ENCODE data around the gene FAS. TPM values are rescaled to one million over a fixed set of nuclear protein-coding genes. Genes with fewer than 3 reads are reported as not detected.

The FAS gene
- total RNA-seq, 2 experiments from 2014 or later = 23.8 to 28.2 TPM

GRCh38 chr10:88971221-88972061, 19.2 kb upstream of the FAS start:
- ATAC-seq (ENCODE audit: poor library complexity) (no peak), DNase-seq (no peak)
- no peaks in the 10 kb centered on the region for H3K9me3 Mint-ChIP-seq
- no peaks in the 10 kb centered on the region for H3K36me3 ChIP-seq (ENCODE audit: insufficient read depth, low read length)
- H3K27ac Mint-ChIP-seq = no peak overlapping the region
- H3K4me3 Mint-ChIP-seq = no peak overlapping the region
- TF ChIP-seq, protein P1, sequence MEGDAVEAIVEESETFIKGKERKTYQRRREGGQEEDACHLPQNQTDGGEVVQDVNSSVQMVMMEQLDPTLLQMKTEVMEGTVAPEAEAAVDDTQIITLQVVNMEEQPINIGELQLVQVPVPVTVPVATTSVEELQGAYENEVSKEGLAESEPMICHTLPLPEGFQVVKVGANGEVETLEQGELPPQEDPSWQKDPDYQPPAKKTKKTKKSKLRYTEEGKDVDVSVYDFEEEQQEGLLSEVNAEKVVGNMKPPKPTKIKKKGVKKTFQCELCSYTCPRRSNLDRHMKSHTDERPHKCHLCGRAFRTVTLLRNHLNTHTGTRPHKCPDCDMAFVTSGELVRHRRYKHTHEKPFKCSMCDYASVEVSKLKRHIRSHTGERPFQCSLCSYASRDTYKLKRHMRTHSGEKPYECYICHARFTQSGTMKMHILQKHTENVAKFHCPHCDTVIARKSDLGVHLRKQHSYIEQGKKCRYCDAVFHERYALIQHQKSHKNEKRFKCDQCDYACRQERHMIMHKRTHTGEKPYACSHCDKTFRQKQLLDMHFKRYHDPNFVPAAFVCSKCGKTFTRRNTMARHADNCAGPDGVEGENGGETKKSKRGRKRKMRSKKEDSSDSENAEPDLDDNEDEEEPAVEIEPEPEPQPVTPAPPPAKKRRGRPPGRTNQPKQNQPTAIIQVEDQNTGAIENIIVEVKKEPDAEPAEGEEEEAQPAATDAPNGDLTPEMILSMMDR (IDR thresholded peaks at IDR 0.05) = no peak
- H3K27ac ChIP-seq (ENCODE audit: low read depth in 1 of 2, low read length in 2 of 2) = no peak overlapping the region
- no peaks in the 10 kb centered on the region for H3K9me3 ChIP-seq (ENCODE audit: control insufficient read depth in 1 of 2, insufficient read depth in 1 of 2, low read length in 2 of 2)
- H3K36me3 Mint-ChIP-seq (ENCODE audit: low read depth) = peaks cover 4% of the 10 kb centered on the region
- intact Hi-C loops (cut with DNase I, micrococcal nuclease) = no loop called here
- peaks cover 17% of the 10 kb centered on the region for H3K4me1 Mint-ChIP-seq (ENCODE audit: low read depth)
- H3K4me3 ChIP-seq (ENCODE audit: low read length) = no peak overlapping the region
- H3K27me3 ChIP-seq (ENCODE audit: control insufficient read depth in 1 of 2, insufficient read depth in 2 of 2, low read length in 2 of 2) = no peaks in the 10 kb centered on the region
- no peaks in the 10 kb centered on the region for H3K27me3 Mint-ChIP-seq
- POLR2A ChIA-PET = interaction anchor here (1.0 to 1.6 kb wide), 3 partner anchors 11 to 20 kb away, joined by 3 read pairs; no protein-coding TSS in a partner anchor
- CTCF ChIA-PET = interaction anchor here (1.7 kb wide), 1 partner anchor 37 kb away, joined by 6 read pairs; no protein-coding TSS in a partner anchor
- peaks cover 10% of the 10 kb centered on the region for H3K4me1 ChIP-seq (ENCODE audit: insufficient read depth, low read length)

DNA sequence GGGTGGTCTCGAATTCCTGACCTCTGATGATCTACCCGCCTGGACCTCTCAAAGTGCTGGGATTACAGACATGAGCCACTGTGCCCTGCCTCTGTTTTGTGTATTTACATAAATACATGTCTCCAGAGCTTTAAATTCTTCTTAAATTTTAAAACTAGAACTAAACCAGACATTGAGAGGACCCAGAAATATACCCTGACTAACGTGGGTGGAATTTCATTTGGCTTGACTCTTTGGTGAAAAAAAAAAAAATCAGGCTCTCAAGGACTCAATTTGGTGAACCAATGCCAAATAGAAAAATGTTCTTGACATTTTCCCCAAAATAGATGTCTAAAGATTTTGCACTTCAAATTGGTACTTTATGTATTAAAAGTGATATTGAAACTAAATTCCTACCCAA, 16.6 kb upstream of the FAS start:
- CTCF ChIA-PET = interaction anchor here (1.1 to 1.4 kb wide), 3 partner anchors 16 to 41 kb away, joined by 3 to 5 read pairs (median 3); partner anchors contain the start of gene FAS
- no peaks in the 10 kb centered on the region for H3K9me3 Mint-ChIP-seq
- ATAC-seq (ENCODE audit: poor library complexity) = no peak
- Histone ChIP-seq H3K4me3 (ENCODE audit: low read length) (no peak overlapping the region), H3K27me3 (ENCODE audit: control insufficient read depth in 1 of 2, insufficient read depth in 2 of 2, low read length in 2 of 2) (no peaks in the 10 kb centered on the region), H3K9me3 (ENCODE audit: control insufficient read depth in 1 of 2, insufficient read depth in 1 of 2, low read length in 2 of 2) (no peaks in the 10 kb centered on the region), H3K4me1 (ENCODE audit: insufficient read depth, low read length) (peaks cover 10% of the 10 kb centered on the region), H3K27ac (ENCODE audit: low read depth in 1 of 2, low read length in 2 of 2) (no peak overlapping the region), H3K36me3 (ENCODE audit: insufficient read depth, low read length) (no peaks in the 10 kb centered on the region)
- POLR2A ChIA-PET = interaction anchor here (0.7 to 4.3 kb wide), 2 partner anchors 17 to 277 kb away, joined by 3 to 25 read pairs; partner anchors contain the start of genes FAS and LIPA
- no peaks in the 10 kb centered on the region for H3K27me3 Mint-ChIP-seq
- peaks cover 17% of the 10 kb centered on the region for H3K4me1 Mint-ChIP-seq (ENCODE audit: low read depth)
- peak overlapping the region; percentile 87 for H3K27ac Mint-ChIP-seq
- no peak for DNase-seq
- TF ChIP-seq, protein P1 (IDR thresholded peaks at IDR 0.05) = no peak
- peaks cover 4% of the 10 kb centered on the region for H3K36me3 Mint-ChIP-seq (ENCODE audit: low read depth)
- peak overlapping the region; percentile 98 for H3K4me3 Mint-ChIP-seq
- intact Hi-C loops (cut with DNase I, micrococcal nuclease) = loop anchor here in 1 of 2 experiments (2.0 kb wide), 1 partner anchor 17 kb away; the partner anchor contains the start of gene FAS

GRCh38 chr10:88974446-88975376, 15.9 kb upstream of the FAS start:
- H3K36me3 ChIP-seq (ENCODE audit: insufficient read depth, low read length) = no peaks in the 10 kb centered on the region
- peak overlapping the region; percentile 87 for H3K27ac Mint-ChIP-seq
- no peaks in the 10 kb centered on the region for H3K9me3 Mint-ChIP-seq
- peaks cover 12% of the 10 kb centered on the region for H3K4me1 ChIP-seq (ENCODE audit: insufficient read depth, low read length)
- ATAC-seq (ENCODE audit: poor library complexity) (peak; percentile 76), DNase-seq (peak in 3 of 14 experiments; percentile 53 to 59 (median 57))
- intact Hi-C loops (cut with DNase I, micrococcal nuclease) = loop anchor here in 1 of 2 experiments (2.0 kb wide), 1 partner anchor 16 kb away; the partner anchor contains the start of gene FAS
- TF ChIP-seq, protein P1 (IDR thresholded peaks at IDR 0.05) = no peak
- no peaks in the 10 kb centered on the region for H3K9me3 ChIP-seq (ENCODE audit: control insufficient read depth in 1 of 2, insufficient read depth in 1 of 2, low read length in 2 of 2)
- peak overlapping the region; percentile 98 for H3K4me3 Mint-ChIP-seq
- no peaks in the 10 kb centered on the region for H3K27me3 Mint-ChIP-seq
- ChIA-PET CTCF (interaction anchor here (0.8 to 1.5 kb wide), 6 partner anchors 16 to 95 kb away, joined by 3 to 6 read pairs (median 3); partner anchors contain the start of genes FAS and STAMBPL1), POLR2A (interaction anchor here (0.7 to 4.3 kb wide), 6 partner anchors 10 to 277 kb away, joined by 3 to 25 read pairs (median 3); partner anchors contain the start of genes FAS and LIPA)
- peak overlapping the region; percentile 38 to 56 for H3K27ac ChIP-seq (ENCODE audit: low read depth in 1 of 2, low read length in 2 of 2)
- H3K4me3 ChIP-seq (ENCODE audit: low read length) = peak overlapping the region; percentile 63
- H3K36me3 Mint-ChIP-seq (ENCODE audit: low read depth) = peaks cover 4% of the 10 kb centered on the region
- peaks cover 17% of the 10 kb centered on the region for H3K4me1 Mint-ChIP-seq (ENCODE audit: low read depth)
- no peaks in the 10 kb centered on the region for H3K27me3 ChIP-seq (ENCODE audit: control insufficient read depth in 1 of 2, insufficient read depth in 2 of 2, low read length in 2 of 2)
